TTC549 (cell line): ENCODE results near the gene ST8SIA6.

Experiments used
- FAIRE-seq: peaks from 2 replicates; lab custom pipeline; 2012; peaks lifted over from hg19 to GRCh38; lab: Jason Lieb, UNC

Gene ST8SIA6

DNA sequence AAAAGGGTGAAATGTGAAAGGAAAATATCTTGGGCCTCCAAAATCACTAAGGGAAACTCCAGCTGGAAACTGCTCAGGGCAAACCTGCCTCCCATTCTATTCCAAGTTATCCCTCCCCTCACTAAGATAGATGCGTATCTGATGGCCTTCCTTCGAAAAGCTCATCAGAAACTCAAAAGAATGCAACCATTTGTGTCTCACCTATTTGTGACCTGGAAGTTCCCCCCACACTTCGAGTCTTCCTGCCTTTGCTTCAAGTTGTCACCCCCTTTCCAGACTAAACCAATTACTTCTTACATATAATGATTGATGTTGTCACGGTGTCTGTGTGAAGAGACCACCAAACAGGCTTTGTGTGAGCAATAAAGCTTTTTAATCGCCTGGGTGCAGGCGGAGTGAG is 69.3 kb downstream of the ST8SIA6 start:
- no peak for FAIRE-seq

DNA sequence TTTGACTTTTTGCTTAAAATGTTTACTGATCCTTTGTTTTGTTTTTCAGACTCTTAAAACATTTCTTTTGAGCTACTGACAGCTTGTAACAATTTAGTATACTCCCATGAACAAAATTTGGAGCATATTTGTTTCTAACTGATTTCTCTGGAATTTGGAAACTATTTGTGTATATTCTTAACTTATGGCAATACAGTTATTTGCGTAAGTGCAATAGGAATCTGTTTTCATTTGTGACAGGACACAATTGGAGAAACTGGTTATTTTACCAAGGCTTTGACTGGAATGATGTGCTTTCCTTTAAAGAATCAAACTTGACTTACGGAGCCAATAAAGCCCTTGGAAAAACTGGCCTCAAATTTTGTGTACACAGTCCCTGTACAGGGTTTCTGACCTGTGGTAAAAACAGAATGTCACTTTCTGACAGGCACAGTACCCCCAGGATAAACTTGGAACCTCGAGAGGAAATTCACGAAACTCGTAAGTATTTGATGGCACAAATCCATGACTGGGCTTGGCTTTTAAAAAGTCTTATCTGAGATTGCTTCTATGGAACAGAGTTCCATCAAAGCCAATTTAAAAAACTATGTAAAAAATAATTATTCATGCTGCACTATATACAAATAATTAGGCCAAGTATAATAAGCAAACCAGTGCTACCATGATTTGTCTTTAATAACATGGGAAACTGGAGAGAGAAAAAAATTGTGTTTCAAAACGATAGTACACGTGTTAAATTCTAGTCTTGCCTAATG is 70.4 kb downstream of the ST8SIA6 start:
- FAIRE-seq, result no peak

DNA sequence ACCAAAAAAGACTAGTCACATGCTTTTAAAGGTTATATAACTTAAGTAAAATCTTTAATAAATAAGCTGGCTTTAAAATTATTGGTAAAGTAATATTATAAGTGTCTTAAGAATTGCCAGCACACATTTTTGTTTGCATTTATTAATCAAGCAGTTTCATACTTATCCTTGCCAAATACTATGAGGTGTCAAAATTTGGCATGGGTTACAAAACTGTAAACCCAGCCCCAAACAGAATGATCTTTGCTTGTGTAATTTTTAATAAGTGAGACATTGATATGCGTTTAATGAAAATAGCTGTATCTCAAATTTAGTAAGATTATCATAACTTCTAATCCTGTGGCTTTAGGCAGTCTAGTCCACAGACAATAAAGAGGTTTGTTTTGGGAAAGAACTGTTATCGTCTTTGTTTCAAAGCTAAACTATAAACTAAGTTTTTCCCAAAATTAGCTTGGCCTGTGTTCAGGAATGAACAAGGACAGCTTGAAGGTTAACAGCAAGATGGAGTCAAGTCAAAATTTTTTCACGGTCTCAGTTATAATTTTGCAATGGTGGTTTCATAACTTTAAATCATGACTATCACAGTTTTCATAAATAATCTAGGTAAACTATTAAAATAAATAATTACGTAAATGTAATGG is 72.8 kb downstream of the ST8SIA6 start:
- FAIRE-seq, result no peak

DNA sequence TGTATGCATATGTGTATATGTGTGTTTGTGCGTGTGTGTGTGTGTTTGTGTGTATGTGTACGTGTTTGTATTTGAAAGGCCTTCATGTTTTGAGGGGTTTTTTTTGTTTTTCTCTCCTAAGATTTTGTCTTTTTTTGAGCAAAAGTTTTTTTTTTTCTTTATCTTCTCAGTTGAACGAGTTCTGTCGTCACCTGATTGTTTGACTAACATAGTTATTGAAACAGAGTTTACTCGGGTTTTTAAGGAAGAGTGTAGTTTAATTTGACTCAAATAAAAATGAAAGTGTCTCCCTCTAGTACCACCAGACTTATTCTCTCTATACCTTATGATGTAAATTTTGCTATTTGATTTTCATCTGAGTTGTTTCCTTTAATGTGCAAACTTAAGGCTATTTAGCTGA is 73.5 kb downstream of the ST8SIA6 start:
- no peak for FAIRE-seq

DNA sequence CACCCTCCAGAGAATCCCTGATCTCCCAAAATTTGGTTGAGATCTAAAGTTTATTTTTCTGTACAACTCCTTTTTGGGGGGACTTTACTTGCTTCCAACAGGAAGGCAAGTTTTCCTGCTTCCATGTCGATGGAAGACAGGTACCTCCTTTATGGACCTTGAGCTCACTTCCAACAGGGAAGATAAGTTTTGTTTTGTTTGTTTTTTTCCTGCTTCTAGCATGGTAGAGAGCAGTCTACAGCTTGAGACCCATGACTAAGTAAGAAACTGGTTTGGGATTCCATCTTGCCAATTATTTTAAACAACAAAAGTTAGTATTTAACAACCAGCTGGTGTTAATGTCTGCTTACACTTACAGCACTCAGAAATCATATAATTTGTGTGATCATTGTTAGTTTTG is 74.4 kb downstream of the ST8SIA6 start:
- FAIRE-seq, result no peak

DNA sequence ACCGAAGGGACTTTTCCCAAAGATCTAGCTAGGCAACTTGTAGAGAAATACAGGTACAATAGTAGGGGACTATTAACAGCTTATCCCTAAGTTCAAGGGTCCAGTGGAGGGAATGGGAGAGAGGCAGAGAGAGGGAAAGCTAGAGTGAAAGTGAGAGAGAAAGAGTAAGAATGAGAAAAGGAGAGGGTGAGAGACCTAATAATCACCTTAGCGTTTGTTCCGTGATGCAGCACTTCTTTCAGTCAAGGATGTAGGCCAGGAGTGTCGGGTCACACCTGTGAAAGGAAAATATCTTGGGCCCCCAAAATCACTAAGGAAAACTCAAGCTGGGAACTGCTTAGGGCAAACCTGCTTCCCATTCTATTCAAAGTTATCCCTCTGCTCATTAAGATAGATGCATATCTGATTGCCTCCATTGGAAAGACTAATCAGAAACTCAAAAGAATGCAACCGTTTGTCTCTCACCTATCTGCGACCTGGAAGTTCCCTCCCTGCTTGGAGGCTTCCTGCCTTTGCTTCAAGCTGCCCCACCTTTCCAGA is 75.2 kb downstream of the ST8SIA6 start:
- FAIRE-seq, result no peak

DNA sequence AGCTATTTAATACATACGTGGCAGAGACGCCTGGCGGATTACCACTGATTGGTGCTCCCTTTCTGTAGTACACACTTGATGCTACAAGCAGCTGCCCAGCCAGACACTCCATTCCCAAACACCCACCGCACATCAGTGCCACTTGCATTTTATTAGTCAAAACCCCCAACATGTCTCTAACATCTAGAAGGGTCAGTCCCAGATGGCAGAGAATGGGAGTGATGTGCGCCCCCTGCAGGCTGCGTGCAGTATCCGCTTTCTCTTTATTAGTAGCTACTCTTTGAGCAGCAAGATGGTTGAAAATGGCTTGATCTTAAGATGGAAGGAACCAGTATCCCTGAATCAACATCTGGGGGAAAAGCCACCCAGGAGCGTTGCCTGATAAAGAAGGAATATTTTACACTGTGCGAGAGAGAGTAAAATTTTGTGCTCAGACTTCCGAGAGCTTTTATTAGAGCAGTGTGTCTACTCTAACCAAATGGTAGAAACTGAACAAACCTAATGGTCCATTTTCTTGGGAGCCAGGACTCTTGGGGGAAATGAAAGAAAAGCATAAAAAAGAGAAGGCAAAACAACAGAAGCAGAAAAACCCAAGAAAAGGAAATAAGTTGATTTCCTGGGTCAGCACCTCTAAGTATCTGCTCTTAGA is 78.3 kb downstream of the ST8SIA6 start:
- no peak for FAIRE-seq

DNA sequence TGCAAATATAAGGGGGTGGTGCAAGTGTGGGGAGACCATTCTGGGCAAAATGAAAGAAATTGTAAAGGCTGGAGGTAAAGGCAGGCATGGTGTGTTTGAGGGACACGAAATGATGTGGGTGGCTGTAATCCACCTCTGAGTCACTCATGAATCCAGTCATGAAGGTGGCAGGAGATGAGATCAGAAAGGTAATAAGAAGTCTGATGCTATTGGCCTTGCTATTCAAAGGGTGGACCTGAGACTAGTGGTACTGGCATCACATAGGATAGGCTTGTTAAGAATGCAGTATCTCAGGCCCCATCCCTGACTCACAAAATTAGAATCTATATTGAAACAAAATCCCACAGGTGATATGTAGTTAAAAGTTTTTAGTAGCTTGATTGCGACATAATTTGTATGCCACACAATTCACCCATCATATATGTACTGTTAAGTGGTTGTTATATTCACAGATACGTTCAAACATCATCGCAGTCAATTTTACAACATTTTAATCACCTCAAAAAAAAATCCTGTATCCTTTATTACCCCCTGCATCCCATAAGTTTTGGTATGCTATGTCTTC is 85.6 kb downstream of the ST8SIA6 start:
- no peak for FAIRE-seq

DNA sequence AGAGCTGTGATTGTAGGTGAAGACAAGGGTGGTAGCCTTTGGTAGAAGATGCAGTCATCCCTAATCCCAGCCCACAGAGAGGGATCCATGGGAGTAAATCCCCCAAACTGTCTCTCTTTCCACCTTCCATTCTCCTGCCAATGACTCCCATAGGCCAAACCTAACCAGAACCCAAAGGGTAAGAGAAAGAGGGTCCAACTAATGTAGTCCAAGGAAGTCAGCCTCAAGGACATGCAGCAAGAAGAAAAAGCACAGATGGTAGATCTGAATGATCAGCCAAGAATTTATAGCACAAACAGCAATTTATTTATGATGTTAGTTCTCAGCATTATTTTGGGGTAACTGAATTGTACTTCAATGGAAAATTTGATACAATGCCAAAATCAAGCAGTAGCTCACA is 87.7 kb downstream of the ST8SIA6 start:
- FAIRE-seq, result no peak

DNA sequence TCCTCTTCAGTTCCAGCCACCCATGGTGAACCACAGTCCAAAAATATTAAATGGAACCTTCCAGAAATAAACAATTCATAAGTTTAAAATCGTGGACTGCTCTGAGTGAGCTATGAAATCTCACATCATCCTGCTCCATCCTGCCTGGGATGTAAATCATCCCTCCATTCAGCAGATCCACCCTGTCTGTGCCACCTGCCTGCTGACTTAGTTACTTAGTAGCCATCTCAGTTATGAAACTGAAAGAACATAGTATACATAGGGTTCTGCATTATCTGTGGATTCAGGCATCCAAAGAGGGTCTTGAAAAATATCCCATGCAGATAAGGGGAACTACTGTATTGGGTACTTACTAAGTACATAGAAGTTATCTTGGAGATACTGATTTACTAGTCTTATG is 89.0 kb downstream of the ST8SIA6 start:
- FAIRE-seq, result no peak

DNA sequence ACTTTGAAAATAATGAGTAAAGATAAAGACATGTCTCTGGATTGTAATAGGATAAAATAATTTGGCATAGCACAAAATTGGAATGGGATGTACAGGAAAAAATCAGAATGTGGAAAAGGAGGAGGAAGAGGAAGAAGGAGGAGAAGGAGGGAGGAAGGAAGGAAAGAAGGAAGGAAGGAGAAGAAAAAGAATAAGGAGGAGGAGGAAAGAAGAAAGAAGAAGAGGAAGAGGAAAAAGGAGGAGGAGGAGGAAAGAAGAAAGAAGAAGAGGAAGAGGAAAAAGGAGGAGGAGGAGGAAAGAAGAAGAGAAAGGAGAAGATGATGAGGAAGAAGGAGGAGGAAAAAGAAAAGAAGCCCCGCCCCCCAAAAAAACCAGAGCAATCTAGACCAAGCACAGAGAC is 95.9 kb downstream of the ST8SIA6 start:
- FAIRE-seq, result no peak

DNA sequence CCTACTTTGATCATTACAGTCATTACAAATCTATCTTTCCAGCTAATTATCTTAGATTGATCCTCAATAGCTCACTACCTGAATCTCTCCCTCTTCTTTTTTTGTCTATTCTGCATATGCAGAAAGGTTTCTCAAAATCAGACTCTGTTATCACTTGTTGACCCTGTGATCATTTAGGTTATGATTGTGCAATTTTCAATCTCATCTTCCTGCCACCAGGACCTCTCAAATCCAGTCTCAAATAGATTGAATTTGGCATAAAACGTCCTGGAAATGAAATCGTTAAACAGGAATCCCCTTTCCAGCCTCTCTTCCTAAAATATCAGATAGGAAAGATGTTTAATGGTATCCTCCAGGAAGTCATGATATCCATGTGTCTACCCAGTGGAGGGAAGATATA is 96.6 kb downstream of the ST8SIA6 start:
- no peak for FAIRE-seq

DNA sequence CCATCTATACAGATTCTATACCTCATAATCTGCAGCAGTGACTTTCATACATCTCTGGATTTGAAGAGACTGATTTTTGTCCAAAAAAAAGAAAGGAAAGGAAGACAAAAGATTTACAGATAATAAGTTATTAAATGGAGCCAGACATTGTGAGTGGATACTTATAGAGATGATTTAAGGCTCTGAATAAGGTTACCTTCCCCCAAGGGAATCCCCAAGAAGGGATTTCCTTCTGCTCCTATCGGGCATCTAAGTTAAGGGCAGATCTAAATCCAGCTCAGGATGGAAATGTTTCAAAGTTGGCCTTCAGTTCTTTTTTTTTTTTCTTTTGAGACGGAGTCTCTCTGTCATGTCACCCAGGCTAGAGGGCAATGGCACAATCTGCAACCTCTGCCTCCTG is 97.6 kb downstream of the ST8SIA6 start:
- no peak for FAIRE-seq

DNA sequence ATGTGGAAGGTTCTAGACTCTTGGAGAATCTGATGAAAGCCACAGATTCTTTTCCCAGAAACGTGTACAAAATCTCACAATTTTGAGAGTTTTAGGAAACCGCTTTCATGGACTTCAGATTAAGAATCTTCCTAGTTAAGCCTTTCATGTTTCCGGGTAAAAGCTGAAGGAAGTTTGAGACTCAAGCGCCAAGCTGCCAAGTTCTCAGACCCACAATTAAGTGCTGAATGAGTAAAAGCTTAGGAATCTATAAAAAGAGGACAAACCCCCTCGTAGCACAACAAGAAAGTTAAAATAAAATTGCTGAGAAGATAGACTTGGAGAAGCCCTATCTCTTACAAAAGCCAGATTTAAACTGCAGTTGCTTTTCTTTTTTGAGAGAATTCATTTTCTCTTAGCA is 99.6 kb downstream of the ST8SIA6 start:
- FAIRE-seq, result no peak

DNA sequence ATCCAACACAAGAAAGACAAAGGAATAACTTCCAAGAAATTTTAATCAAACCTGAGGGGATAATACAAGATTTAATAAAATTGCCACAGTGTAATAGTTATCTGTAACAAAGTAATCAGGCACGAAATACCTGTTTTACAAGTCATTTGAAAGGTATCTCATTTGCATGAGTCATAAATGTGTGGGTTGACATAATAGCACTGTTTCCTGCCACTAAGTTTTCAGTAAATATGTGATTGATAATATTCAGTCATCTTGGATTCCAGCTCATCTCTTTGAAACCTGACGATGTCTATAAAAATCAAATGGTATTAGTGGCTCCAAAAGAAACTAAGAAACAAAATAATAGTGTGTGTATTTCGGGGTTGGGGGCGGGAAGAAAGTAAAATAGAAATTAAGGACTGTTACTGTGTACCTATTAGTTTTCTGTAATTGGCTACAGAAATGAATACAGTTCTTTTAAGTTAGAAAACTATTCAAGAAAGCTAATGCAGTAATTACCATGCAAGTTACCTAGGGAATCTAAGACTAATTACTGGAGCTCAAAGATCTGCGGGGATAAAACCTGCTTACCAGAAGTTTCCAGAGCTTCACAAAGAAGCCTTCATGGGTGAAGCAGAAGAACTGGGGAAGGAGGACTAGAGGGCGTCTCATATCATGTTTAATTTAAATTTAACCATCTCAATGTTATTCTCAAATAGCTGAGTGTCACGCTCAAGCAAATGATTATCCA is 100.7 kb downstream of the ST8SIA6 start:
- no peak for FAIRE-seq

DNA sequence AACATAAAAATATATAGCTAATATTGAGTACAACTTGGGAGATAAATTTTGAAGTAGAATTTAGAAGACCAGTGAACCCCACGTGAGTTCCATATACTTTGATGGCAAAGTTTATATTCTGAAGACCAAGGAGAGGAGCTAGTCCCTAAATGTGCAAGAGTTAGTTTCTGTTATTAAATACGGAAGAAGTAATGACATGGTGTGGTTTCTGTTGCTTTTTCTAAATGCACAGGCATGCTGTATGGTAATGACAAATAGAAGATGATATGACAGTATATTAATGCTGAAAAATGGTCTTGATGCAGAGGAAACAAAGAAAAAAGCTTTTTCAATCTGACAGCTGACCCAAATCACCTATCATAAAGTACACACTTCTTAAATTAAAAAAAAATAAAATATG is 101.8 kb downstream of the ST8SIA6 start:
- no peak for FAIRE-seq

DNA sequence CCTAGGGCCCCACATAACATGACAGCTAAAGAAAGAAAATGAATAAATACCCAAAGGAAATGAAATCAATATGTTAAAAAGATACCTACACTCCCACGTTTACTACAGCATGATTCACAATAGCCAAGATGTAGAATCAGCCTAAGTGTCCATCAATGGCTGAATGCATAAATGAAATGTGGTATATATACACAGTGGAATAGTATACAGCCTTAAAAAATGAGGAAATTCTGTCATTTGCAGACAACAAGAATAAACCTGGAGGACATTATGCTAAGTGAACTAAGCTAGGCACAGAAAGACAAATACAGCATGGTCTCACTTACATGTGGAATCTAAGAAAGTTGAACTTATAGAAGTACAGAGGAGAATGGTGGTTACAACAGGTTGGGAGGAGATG is 102.9 kb downstream of the ST8SIA6 start:
- no peak for FAIRE-seq

DNA sequence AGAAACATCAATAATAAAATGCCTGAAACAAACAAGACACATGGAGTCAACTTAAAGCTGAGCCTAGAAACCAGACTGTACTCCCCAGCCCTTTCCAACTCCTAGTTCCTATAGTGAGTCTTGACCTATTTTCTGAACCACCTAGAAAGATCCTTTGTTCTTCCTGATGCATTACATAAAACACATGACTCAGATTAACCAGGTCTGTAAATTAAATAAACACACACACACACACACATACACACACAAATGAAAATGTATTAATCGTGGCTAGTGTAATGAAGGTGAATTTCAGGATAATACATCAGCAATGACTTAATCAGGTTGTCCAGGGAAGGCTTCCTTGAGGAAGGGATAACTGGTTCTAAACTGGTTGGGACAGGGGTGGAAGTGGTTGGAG is 104.7 kb downstream of the ST8SIA6 start:
- FAIRE-seq, result no peak

DNA sequence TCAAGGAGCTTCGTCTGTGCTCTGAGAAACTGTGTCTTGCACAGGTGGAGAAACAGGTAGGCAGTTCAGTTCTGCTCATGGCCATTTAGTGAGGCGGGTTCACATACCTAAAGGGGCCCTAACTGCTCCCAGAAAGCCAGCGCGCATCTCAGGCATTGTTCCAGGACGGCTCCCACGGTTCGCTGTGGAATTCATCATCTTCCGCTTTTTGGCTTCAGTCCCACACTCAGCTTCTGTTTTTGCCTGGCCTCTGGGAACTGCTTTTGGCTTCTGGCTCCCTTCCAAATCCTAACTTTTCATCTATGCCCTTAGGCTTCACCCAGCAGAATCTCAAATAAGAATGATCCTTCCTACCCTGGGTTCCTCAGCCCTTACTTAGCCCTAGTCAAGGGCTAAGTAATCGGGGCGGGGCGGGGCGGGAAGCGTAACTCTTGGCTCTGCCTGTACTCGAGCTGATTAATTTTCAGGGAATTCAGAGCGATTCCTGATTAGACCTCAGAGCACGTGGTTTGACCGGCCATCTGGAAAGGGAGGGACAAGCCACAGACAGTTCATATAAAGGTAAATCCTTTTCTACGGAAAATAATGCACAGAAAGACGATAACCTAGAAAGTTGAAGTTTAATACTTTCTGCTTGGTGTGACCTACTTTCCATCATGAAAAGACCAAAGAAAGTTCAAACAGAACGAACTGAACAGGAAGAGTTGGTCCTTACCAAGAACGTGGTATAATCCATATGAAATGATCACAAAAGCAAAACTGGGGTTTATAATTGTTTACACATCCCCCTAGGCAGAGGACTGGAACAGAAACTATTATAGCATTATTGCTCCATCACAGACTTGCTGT is 105.7 kb downstream of the ST8SIA6 start:
- no peak for FAIRE-seq

DNA sequence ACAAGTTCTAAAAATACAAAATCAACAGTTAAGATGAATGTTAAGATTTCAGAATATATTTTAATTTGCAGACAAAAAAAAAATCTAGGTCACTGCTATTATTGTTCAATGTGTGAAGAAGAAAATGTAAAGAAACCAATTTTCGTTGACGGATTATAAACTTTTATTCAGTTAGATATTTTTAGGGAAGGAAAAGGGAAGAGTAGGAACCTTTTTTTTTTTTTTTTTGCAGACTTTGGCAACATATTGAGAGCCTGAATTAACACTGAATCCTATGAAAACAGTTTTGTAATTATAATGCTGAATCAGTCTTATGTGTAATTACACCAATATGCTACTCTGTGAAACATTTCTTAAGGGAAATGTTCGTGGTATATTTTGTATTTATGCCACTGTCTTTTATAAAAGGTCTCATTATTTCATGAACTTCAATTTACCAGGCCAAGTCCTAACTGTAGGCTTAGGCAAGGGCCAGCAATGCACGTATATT is 106.3 kb downstream of the ST8SIA6 start:
- FAIRE-seq, result no peak

DNA sequence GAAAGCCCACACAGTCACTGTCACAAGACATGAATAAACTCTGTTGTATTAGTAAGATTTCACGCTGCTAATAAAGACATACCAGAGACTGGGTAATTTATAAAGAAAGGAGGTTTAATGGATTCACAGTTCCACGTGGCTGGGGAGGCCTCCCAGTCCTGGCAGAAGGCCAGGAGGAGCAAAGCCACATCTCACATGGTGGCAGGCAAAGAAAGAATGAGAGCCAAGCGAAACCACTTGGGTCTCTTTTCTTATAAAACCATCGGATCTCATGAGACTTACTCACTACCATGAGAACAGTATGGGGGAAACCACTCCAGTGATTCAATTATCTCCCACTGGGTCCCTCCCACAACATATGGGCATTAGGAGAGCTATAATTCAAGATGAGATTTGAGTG is 110.2 kb downstream of the ST8SIA6 start:
- FAIRE-seq, result no peak
